ENCODE results near the gene FAM9A. TPM values are rescaled to one million over a fixed set of nuclear protein-coding genes. Genes with fewer than 3 reads are reported as not detected.
"Not testable (repeated sequence)": the region's sequence is repeated elsewhere in the genome, so short reads cannot be mapped to it uniquely, and the experiment has no call there.

The FAM9A gene
- total RNA-seq, 1 donor, result not detected

DNA sequence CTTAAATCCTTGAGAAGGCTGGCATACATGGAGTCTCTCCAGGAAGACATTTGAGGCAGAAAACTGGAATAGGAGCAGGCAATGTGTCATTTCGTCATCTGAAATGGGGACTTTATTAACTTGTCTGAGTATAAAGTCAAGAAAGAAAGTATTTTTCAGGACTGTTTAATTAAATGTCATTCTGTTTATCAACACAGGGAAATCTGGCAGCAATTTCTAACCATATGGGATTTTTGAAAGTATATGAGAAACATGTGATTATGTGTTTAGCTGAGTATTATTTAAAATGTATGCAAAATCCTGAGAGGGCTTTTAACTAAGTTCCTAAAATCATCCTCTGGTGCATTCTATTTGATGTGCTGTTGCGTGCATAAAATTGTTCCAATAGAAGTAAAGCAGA is 3.9 kb upstream of the FAM9A start:
- DNase-seq (ENCODE audit: low read depth in 2 of 3, low spot score in 2 of 3), result no peak

DNA sequence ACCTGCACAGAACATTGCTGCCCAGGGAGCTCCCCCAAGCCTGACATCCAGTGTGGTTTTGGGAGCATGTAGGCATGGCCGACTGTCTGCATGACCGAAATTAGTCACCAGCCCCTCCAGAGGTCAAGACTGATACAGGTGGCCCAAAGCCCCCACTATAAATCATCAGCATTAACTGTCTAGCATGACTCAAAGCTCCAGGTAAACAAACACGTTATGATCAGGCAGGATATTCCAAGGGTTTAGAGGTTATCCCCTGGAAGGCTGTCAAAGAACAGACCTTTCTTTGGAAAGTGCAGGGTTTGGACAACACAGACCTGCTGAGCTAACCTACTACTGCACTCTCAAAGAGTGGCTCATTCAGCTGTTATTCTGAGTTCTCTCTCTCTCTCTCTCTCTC is 2.1 kb upstream of the FAM9A start:
- no peak for DNase-seq (ENCODE audit: low read depth in 2 of 3, low spot score in 2 of 3)

DNA sequence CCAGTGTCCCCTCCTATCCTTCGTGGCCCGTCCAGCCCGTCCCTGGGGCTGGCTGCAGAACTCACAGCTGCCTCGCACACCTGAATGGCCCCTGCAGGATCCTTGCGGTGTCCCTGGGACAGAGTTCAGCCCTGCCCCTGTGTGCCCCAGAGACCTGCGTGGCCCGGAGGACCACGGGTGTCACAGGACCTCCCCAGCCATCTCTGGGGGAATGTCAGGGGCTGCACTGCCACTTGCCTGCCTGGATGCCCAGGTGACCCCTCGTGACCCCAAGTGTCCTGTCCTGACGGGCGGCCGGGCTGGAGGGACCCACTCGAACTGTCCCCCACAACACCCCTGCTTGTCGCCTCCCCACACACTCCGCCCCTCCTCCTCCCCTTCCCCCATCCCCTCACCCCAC is 832 bp downstream of the FAM9A start:
- not testable (repeated sequence) for DNase-seq (ENCODE audit: low read depth in 2 of 3, low spot score in 2 of 3)

DNA sequence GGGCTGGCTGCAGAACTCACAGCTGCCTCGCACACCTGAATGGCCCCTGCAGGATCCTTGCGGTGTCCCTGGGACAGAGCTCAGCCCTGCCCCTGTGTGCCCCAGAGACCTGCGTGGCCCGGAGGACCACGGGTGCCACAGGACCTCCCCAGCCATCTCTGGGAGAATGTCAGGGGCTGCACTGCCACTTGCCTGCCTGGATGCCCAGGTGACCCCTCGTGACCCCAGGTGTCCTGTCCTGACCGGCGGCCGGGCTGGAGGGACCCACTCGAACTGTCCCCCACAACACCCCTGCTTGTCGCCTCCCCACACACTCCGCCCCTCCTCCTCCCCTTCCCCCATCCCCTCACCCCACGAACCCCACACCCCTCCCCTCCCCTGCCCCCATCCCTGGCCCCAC is 1.9 kb downstream of the FAM9A start:
- not testable (repeated sequence) for DNase-seq (ENCODE audit: low read depth in 2 of 3, low spot score in 2 of 3)

DNA sequence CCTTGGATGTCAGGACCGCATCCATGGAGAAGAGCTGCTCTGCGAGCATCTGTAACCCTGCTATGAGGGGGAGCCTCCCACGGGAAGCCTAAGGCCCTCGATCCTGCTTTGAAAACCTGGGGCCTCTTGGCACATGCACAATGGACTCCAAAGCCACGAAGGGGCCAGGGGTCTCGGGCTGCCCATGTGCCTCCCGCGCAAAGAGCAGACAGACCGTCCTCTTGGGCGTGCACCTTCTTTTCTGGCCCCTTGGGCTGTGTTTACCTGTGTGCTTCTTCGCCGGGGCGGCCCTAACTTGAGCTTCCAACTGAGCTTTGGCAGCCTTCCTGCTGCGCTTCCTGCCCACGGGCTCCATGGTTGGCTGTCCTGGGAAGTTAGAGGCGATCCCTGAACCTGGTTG is 2.5 kb downstream of the FAM9A start:
- not testable (repeated sequence) for DNase-seq (ENCODE audit: low read depth in 2 of 3, low spot score in 2 of 3)

DNA sequence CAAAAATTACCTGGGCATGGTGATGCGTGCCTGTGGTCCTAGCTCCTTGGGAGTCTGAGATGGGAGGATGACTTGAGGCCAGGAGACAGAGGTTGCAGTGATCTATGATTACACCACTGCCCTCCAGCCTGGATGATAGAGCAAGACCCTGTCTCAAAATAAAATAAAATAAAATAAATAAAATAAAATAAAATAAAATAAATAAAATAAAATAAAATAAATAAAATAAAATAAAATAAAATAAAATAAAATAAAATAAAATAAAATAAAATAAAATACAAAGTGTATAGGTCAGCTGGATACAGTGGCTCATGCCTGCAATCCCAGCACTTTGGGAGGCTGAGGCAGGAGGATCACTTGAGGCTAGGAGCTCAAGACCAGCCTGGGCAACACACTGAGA is 14.1 kb downstream of the FAM9A start:
- DNase-seq (ENCODE audit: low read depth in 2 of 3, low spot score in 2 of 3), result not testable (repeated sequence)

DNA sequence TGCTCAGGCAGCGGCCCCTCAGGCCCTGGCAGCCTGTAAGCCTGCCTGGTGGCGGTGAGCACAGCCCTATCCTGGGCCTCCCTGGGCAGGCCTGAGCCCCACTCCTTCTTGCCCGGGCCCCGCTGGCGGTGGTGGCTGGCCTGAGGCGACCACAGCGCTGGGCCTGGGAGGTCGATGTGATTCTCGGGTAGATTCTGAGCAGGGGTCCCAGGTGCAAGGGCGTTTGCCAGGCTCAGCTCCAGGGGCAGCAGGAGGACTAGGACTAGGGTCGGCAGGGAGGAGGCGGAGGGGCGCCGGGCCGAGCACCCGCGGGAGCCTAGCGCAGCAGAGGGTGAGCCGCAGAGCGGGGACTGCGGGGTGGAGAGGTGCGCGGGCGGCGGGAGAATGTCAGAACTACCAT is 17.0 kb downstream of the FAM9A start:
- no peak for DNase-seq (ENCODE audit: low read depth in 2 of 3, low spot score in 2 of 3)

DNA sequence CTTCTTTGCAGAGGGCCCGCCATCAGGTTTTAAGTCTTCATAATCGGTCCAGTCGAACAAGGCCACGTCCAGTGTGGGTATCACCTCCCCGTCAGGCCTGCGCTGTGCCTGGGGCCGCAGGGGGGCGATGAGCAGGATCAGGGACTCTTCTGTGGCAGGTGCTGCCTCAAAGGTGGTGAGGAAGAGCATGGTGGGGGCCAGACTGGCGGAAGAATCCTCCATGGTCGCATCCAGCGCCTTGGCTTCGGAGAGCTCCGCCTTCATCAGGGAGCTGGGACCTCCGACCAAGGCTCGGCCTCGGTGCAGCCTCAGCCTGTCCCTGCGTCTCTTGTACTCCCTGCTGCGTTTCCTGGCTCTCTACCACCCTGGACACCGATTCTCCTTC is 17.5 kb downstream of the FAM9A start:
- no peak for DNase-seq (ENCODE audit: low read depth in 2 of 3, low spot score in 2 of 3)

DNA sequence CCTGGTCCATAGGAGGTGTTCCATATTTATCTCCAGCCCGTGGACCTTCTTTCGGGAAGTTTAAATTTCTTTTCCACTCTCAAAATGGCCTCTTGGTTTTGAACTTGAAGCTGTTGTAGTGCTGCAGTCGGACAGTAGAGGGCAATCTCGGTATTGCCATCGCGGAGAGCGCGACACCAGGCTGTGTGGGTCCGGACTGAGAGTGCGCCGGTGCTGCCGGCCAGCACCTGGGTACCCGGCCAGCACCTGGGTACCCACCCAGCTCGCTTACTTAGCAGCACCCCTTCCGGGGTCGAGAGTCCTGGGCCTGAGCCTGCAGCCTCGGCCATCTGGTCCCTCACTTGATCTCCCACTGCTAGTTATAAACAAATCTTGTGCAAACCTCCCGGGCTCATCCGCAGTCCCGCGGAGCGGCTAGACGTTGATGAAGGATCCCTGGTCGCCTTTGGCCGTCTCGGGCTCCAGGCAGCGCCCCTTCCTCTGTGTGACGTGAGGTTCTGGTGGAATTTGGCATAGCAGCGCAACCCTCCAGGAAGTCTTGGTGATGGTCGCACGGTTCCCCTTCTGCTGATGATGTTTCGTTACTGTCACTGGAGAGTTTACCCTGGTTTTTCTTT is 18.0 kb downstream of the FAM9A start:
- DNase-seq (ENCODE audit: low read depth in 2 of 3, low spot score in 2 of 3), result peak in 2 of 3 donors; percentile 1 to 13

DNA sequence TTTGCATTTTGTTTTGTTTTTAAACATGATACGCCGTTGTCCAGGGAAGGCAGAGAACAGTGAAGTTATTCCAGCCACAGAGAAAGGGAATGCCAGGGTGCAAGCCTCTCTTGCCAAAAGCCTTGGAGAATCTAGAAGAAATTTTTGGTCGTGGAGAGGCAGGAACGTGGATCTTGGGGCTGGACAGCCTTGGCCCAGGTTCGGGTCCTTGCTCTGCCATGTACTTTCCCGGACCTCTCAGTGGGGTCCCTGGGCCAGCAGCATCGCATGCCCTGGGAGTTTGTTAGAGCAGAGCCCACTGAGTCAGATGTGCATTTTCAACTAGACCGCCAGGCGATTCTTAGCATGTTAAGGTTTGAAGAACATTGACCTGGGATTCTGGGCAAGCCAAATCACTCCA is 18.6 kb downstream of the FAM9A start:
- DNase-seq (ENCODE audit: low read depth in 2 of 3, low spot score in 2 of 3), result no peak

DNA sequence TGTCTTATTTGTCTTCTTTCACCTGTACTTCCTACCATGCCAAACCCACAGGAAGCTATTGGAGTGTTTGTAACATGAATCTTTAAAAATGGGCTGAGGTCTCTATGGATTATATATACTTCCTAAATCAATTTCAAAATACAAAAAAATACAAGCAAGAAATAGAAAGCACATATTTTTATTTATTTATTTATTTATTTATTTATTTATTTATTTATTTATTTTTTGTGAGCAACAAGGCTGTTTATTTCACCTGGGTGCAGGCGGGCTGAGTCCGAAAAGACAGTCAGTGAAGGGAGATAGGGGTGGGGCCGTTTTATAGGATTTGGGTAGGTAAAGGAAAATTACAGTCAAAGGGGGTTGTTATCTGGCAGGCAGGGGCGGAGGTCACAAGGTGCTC is 19.3 kb downstream of the FAM9A start:
- DNase-seq (ENCODE audit: low read depth in 2 of 3, low spot score in 2 of 3), result not testable (repeated sequence)

DNA sequence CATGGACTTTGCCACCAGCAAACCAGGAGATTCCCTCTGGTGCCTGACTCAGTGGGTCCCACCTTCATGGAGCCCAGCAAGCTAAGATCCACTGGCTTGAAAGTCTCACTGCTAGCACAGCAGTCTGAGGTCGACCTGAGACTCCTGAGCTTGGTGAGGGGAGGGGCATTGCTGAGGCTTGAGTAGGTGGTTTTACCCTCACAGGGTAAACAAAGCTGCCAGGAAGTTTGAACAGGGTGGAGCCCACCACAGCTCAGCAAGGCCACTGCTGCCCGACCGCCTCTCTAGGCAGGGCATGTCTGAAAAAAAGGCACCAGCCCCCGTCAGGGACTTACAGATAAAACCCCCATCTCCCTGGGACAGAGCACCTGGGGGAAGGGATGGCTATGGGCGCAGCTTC is 28.1 kb downstream of the FAM9A start:
- DNase-seq (ENCODE audit: low read depth in 2 of 3, low spot score in 2 of 3), result no peak

DNA sequence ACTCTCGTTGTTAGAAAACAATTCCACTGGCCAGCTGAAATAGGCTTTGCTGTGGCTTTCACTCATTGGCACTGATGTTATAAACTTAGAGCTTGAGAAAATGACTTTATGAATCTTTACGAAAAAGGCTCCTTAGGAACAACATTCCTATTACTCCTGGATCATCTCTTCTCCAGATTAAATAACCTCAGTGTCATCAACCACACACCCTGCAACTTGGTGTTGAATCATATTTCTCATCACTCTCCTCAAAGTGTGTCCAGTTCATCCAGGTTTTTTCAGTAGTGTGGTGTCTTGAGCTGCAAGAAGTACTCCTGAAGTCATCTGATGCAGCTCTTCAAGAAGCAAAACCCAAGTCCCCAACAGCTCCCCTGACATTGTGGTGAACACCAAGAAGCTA is 41.2 kb downstream of the FAM9A start:
- DNase-seq (ENCODE audit: low read depth in 2 of 3, low spot score in 2 of 3), result no peak

DNA sequence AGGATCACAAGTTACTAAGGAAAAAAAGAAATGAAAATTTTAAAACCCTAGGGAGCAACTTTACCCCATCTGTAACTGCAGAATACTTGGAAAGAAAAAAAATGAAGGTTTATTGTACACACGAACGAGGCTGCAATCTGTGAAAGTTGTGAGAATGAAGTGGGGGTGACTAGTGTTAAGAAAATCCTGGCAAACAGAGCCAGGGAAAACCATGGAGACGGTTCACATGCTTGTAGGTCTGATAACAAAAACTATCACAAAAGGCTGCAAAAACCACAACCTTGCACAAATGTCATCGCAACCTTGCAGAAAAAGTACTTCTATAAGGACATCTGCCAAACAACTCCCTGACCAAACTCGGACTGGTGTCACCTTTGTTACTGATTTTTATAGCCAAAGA is 42.5 kb downstream of the FAM9A start:
- DNase-seq (ENCODE audit: low read depth in 2 of 3, low spot score in 2 of 3), result not testable (repeated sequence)

DNA sequence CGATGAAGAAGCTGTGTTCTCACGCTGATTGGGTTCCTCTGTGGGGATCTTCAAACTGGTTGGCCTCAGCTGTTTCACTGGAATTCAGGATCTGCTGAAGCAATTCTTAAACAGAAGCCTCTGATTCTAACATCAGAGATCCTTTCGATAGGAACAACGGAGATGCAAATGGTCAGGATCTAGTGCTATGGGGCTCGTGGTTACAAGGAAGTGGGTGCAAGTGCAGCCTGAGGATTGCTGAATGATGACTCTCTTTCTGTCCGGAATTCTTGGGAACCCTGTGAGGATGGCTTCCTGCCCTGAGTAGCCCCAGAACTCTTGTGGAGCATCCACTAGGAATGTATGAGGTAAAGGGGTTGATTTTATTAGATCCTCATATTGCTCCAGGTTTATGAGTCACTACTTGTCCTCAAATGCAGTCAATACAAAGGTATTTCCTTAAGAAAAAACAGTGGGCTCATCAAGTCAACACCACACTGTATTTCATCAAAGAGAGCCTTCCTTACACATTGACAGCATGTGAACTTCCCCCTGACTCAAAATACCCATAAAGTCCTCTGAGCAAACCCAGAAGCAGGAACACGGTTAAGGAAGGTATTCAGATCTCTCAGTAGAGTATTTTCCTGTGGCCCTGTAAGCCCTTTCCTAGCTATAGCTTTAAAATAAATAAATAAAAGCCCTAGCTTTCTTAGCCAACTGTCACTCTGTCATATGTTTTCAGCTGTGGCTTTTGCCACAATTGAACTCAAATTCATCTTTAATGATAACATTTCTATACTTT is 43.4 kb downstream of the FAM9A start:
- not testable (repeated sequence) for DNase-seq (ENCODE audit: low read depth in 2 of 3, low spot score in 2 of 3)

DNA sequence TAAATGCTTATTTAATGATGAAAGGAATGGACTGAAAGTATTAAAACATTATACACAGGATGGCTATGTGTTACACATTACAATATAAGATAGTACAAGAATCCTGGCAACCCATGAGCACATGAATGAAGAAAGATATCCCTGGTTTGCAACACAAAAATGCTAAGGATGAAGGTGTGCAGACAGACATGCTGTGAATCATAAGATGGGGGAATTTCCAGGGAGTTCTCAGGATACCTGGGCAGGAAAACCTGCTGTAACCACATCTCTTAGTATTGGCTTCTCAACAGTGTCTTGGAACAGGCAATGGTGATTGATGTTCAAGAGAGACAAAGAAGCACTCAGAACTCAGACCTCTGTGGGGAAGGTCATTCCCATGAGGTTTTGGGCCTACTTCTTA is 45.4 kb downstream of the FAM9A start:
- no peak for DNase-seq (ENCODE audit: low read depth in 2 of 3, low spot score in 2 of 3)

DNA sequence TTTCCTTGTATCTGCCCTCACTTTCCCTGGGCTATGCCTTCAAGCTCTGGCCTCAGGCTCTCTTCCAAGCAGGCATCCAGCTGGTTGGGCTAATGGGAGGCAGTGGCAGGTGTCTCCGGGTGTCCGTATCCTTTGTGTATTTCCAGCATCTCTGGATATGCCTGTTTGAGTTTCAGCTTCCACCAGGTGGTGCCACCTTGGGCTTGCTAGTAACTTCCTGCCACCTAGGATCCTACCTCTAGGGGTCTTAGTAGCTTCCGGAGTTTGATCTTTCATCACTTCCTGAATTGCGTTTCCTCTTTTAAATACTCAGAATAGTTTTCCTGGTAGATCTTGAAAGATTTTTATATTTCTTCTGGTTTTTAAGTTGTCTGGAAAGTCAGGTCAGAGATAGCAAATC is 46.1 kb downstream of the FAM9A start:
- DNase-seq (ENCODE audit: low read depth in 2 of 3, low spot score in 2 of 3), result peak in 2 of 3 donors; percentile 9 to 32

DNA sequence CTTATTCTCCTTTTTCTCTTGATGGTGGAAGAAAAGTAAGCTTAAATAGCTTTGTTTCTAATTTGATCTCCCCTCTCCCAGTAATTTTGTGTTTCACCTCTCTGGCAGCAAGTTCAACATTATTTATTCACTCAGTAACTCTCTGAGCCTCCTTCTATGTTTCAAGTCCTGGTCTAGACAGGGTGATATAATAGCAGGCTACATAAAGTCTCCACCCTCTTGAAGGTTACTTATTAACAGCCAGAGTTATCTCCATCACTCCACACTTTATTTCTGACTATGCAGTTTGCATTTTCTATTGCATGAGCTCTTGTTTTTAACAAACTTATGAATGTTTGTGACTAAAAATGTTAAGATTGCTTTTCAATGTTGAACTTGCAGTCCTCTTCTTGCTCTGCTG is 51.5 kb downstream of the FAM9A start:
- DNase-seq (ENCODE audit: low read depth in 2 of 3, low spot score in 2 of 3), result no peak

DNA sequence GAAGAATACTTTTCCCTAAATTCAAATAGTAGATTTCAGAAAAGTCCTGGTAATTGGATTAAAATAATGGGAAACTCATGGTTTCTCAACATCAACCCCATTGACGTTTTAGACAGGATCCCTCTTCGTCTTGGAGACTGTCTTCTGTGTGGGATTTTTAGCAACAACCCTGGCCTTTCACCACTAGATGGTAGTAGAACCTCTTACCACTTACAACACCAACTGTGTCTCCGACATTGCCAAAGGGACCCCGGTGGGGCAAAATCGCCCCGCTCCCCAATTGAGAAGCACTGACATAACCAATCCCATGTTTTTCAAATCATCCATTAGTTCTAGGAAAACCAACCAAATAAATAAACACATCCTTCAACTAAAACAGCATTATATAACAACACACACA is 52.3 kb downstream of the FAM9A start:
- peak in 1 of 3 donors; percentile 37 for DNase-seq (ENCODE audit: low read depth in 2 of 3, low spot score in 2 of 3)

DNA sequence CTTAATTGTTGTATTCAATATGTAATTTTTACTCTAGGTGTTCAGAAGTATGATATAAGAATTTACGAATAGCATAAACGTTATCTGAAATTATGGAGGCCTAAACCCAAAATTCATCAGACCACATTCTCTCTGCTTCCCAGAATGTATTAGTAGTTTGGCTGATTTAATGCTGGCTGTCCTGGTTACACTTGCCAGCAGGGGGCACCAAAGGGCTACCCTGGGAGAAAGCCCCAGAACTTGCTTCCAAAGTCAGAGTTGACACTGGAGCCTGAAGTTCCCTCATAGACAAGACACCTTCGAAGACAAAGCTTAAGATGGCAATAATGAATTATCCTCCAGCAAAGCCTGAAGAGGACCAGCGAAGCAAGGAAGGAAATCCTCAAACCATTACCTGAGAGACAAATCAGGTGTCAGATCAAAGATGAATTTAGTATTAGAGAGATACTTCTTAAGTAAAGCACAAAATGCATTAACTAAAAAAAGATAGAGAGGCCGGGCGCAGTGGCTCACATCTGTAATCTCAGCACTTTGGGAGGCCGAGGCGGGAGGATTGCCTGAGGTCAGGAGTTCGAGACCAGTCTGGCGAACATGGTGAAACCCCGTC is 58.0 kb downstream of the FAM9A start:
- DNase-seq (ENCODE audit: low read depth in 2 of 3, low spot score in 2 of 3), result peak in 2 of 3 donors; percentile 18 to 69

DNA sequence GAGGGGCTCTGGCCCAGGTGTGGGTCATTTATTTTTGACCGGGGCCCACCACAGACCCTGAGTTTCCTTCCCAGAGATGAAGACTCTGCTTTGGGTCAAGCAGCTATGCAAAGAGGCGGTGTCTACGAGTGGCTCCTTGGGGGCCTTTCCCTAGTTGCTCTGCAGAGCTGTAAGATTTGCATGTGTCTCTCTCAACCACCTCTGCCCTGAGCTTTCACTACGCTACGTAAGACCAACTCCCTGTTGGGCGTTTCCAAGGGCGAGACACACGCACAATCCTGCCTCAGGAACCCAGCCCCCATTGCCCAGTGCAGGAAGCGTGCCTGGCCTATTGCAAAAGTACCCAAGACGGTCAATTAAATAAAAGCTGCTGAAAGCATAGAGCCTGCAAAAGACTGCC is 59.2 kb downstream of the FAM9A start:
- no peak for DNase-seq (ENCODE audit: low read depth in 2 of 3, low spot score in 2 of 3)
